WTC11 (cell line): ENCODE results near the gene RALA. TPM values are rescaled to one million over a fixed set of nuclear protein-coding genes. Genes with fewer than 3 reads are reported as not detected.

Experiments
- ATAC-seq: fragments of 200-7000 bp; cut with Tn5 transposase; 2 replicates; pipeline ENCODE4 v1.10.0; 2021; ENCODE audit warnings: mild to moderate bottlenecking, moderate library complexity
- CTCF ChIA-PET: fragments of 300-600 bp; sonication (Branson Sonifier 250); formaldehyde crosslinking; loops from one replicate; lab custom pipeline; 2021; ENCODE audit warnings: antibody characterized with exemption; lab: Charles Lee
- POLR2A ChIA-PET: fragments of 350-600 bp; sonication (Branson Sonifier 250); formaldehyde crosslinking; loops from one replicate; lab custom pipeline; 2021; ENCODE audit warnings: antibody characterized with exemption; lab: Charles Lee
- DNase-seq: peaks from one replicate; pipeline ENCODE4 v3.0.0; 2021; ENCODE audit warnings: low spot score
- H3K27ac Mint-ChIP-seq: 2 replicates; pipeline ENCODE4 v1.8.0; 2021; ENCODE audit warnings: mixed read lengths
- H3K27me3 Mint-ChIP-seq: 2 replicates; pipeline ENCODE4 v1.8.0; 2021; ENCODE audit warnings: low read depth, mild to moderate bottlenecking, moderate library complexity, mixed read lengths
- H3K36me3 Mint-ChIP-seq: 2 replicates; pipeline ENCODE4 v1.8.0; 2021; ENCODE audit warnings: mixed read lengths
- H3K4me1 Mint-ChIP-seq: 2 replicates; pipeline ENCODE4 v1.8.0; 2022; ENCODE audit warnings: mixed read lengths
- H3K4me3 Mint-ChIP-seq: 2 replicates; pipeline ENCODE4 v1.8.0; 2021; ENCODE audit warnings: mild to moderate bottlenecking, moderate library complexity, mixed read lengths
- H3K9me3 Mint-ChIP-seq: 2 replicates; pipeline ENCODE4 v1.8.0; 2021; ENCODE audit warnings: mixed read lengths
- CREB1 ChIP-seq: sonication (generic); formaldehyde crosslinking; IDR thresholded peaks from 2 replicates; pipeline ENCODE4 v1.8.0; 2023; ENCODE audit warnings: mild to moderate bottlenecking, missing genetic modification reagents
- CTCF ChIP-seq: fragments of 200-600 bp; IDR thresholded peaks from 2 replicates; pipeline ENCODE4 v1.8.0; 2022; ENCODE audit warnings: antibody characterized with exemption
- E2F1 ChIP-seq: sonication (generic); formaldehyde crosslinking; IDR thresholded peaks from 2 replicates; pipeline ENCODE4 v1.8.0; 2022; ENCODE audit warnings: mild to moderate bottlenecking, missing genetic modification reagents
- ELF4 ChIP-seq: sonication (generic); formaldehyde crosslinking; IDR thresholded peaks from 2 replicates; pipeline ENCODE4 v1.8.1; 2022; ENCODE audit warnings: low read depth, mild to moderate bottlenecking, moderate library complexity, missing genetic modification reagents
- ETV6 ChIP-seq: sonication (generic); formaldehyde crosslinking; IDR thresholded peaks from 2 replicates; pipeline ENCODE4 v1.8.1; 2022; ENCODE audit warnings: mild to moderate bottlenecking, missing genetic modification reagents
- GABPB1 ChIP-seq: sonication (generic); formaldehyde crosslinking; IDR thresholded peaks from 2 replicates; pipeline ENCODE4 v1.8.1; 2023; ENCODE audit warnings: mild to moderate bottlenecking, missing genetic modification reagents
- IRF2 ChIP-seq: sonication (generic); formaldehyde crosslinking; IDR thresholded peaks from 2 replicates; pipeline ENCODE4 v1.8.0; 2022; ENCODE audit warnings: low read depth, missing genetic modification reagents, borderline replicate concordance
- JAZF1 ChIP-seq: fragments of 250-450 bp; sonication (Bioruptor Pico); IDR thresholded peaks from 2 replicates; pipeline ENCODE4 v1.9.0; 2021; ENCODE audit warnings: moderate library complexity, mild to moderate bottlenecking, inconsistent platforms
- JUN ChIP-seq: sonication (generic); formaldehyde crosslinking; IDR thresholded peaks from 2 replicates; pipeline ENCODE4 v1.8.0; 2023; ENCODE audit warnings: mild to moderate bottlenecking, missing genetic modification reagents
- MXD4 ChIP-seq: fragments of 250-450 bp; sonication (Bioruptor Pico); IDR thresholded peaks from 2 replicates; pipeline ENCODE4 v1.8.0; 2021; ENCODE audit warnings: mild to moderate bottlenecking, moderate library complexity, borderline replicate concordance
- MYBL2 ChIP-seq: sonication (generic); formaldehyde crosslinking; IDR thresholded peaks from 2 replicates; pipeline ENCODE4 v1.8.1; 2023; ENCODE audit warnings: mild to moderate bottlenecking, moderate library complexity, missing genetic modification reagents
- NFYB ChIP-seq: sonication (generic); formaldehyde crosslinking; conservative IDR thresholded peaks from 2 replicates; pipeline ENCODE4 v1.8.0; 2022; ENCODE audit warnings: low read depth, missing genetic modification reagents
- NR2C2 ChIP-seq: sonication (generic); formaldehyde crosslinking; IDR thresholded peaks from 2 replicates; pipeline ENCODE4 v1.8.0; 2022; ENCODE audit warnings: mild to moderate bottlenecking, missing genetic modification reagents
- NR3C1 ChIP-seq: sonication (generic); formaldehyde crosslinking; conservative IDR thresholded peaks from 2 replicates; pipeline ENCODE4 v1.8.1; 2023; ENCODE audit warnings: low read depth, mild to moderate bottlenecking, missing genetic modification reagents
- PRRX2 ChIP-seq: fragments of 250-450 bp; sonication (Bioruptor Pico); IDR thresholded peaks from 2 replicates; pipeline ENCODE4 v1.8.0; 2021; ENCODE audit warnings: mild to moderate bottlenecking
- RELA ChIP-seq: sonication (generic); formaldehyde crosslinking; IDR thresholded peaks from 2 replicates; pipeline ENCODE4 v1.8.1; 2022; ENCODE audit warnings: missing genetic modification reagents, mild to moderate bottlenecking, borderline replicate concordance
- SOX15 ChIP-seq: fragments of 250-450 bp; sonication (Bioruptor Pico); IDR thresholded peaks from 2 replicates; pipeline ENCODE4 v1.9.0; 2021; ENCODE audit warnings: mild to moderate bottlenecking
- TCF7 ChIP-seq: sonication (generic); formaldehyde crosslinking; IDR thresholded peaks from 2 replicates; pipeline ENCODE4 v1.8.0; 2022; ENCODE audit warnings: mild to moderate bottlenecking, low read depth, missing genetic modification reagents, moderate library complexity
- TEAD4 ChIP-seq: sonication (generic); formaldehyde crosslinking; IDR thresholded peaks from 2 replicates; pipeline ENCODE4 v1.8.0; 2022; ENCODE audit warnings: mild to moderate bottlenecking, missing genetic modification reagents
- USF2 ChIP-seq: sonication (generic); formaldehyde crosslinking; IDR thresholded peaks from 2 replicates; pipeline ENCODE4 v1.8.1; 2023; ENCODE audit warnings: mild to moderate bottlenecking, missing genetic modification reagents, moderate library complexity
- ZBTB21 ChIP-seq: sonication (generic); formaldehyde crosslinking; IDR thresholded peaks from 2 replicates; pipeline ENCODE4 v1.8.1; 2023; ENCODE audit warnings: mild to moderate bottlenecking, missing genetic modification reagents, borderline replicate concordance
- ZNF121 ChIP-seq: sonication (generic); formaldehyde crosslinking; IDR thresholded peaks from 2 replicates; pipeline ENCODE4 v1.8.0; 2023; ENCODE audit warnings: missing genetic modification reagents
- ZNF219 ChIP-seq: sonication (generic); formaldehyde crosslinking; IDR thresholded peaks from 2 replicates; pipeline ENCODE4 v1.8.0; 2023; ENCODE audit warnings: missing genetic modification reagents, mild to moderate bottlenecking, borderline replicate concordance
- ZNF232 ChIP-seq: sonication (generic); formaldehyde crosslinking; IDR thresholded peaks from 2 replicates; pipeline ENCODE4 v1.8.0; 2022; ENCODE audit warnings: mild to moderate bottlenecking, missing genetic modification reagents
- ZNF317 ChIP-seq: sonication (generic); formaldehyde crosslinking; IDR thresholded peaks from 2 replicates; pipeline ENCODE4 v1.8.1; 2023; ENCODE audit warnings: low read depth, mild to moderate bottlenecking, moderate library complexity, missing genetic modification reagents, borderline replicate concordance
- total RNA-seq: library from RNA; stranded (reverse); gene quantifications from 3 replicates; pipeline ENCODE4 v1.2.3, GENCODE V29; 2021
- TF ChIP-seq, protein P1 (sequence below): sonication (generic); formaldehyde crosslinking; IDR thresholded peaks from 2 replicates; pipeline ENCODE4 v1.8.1; 2023; ENCODE audit warnings: mild to moderate bottlenecking, missing genetic modification reagents

Gene RALA
- total RNA-seq, 1 experiment from 2014 or later: 57.3 TPM

- no peak for DNase-seq
- ATAC-seq: peak; percentile 56
- Mint-ChIP-seq H3K4me3 (no peak overlapping the region), H3K4me1 (peaks cover 7% of the 10 kb centered on the region), H3K27ac (no peak overlapping the region), H3K36me3 (peaks cover 18% of the 10 kb centered on the region), H3K27me3 (peaks cover 3% of the 10 kb centered on the region; the same call in 1 of the 2 replicates), H3K9me3 (peaks cover 26% of the 10 kb centered on the region)
- ChIA-PET POLR2A (interaction anchor here (0.6 to 0.7 kb wide), 3 partner anchors 25 to 86 kb away, joined by 3 to 4 read pairs (median 3); partner anchors contain the start of gene RALA), CTCF (interaction anchor here (0.6 to 3.6 kb wide), 6 partner anchors 8 to 129 kb away, joined by 3 to 24 read pairs (median 4); no protein-coding TSS in a partner anchor)
- TF ChIP-seq SOX15 (CRISPR knock-in tag) (no peak), ZBTB21 (CRISPR knock-in tag) (no peak), ZNF121 (CRISPR knock-in tag) (no peak), ETV6 (CRISPR knock-in tag) (no peak), NR3C1 (CRISPR knock-in tag) (no peak), MXD4 (CRISPR knock-in tag) (no peak), ZNF232 (no peak), JAZF1 (CRISPR knock-in tag) (no peak), CTCF (no peak), RELA (CRISPR knock-in tag) (no peak), IRF2 (no peak), TCF7 (CRISPR knock-in tag) (no peak), TEAD4 (CRISPR knock-in tag) (no peak), E2F1 (CRISPR knock-in tag) (no peak), ZNF317 (CRISPR knock-in tag) (no peak), GABPB1 (no peak), CREB1 (CRISPR knock-in tag) (no peak)
- TF ChIP-seq, protein P1, sequence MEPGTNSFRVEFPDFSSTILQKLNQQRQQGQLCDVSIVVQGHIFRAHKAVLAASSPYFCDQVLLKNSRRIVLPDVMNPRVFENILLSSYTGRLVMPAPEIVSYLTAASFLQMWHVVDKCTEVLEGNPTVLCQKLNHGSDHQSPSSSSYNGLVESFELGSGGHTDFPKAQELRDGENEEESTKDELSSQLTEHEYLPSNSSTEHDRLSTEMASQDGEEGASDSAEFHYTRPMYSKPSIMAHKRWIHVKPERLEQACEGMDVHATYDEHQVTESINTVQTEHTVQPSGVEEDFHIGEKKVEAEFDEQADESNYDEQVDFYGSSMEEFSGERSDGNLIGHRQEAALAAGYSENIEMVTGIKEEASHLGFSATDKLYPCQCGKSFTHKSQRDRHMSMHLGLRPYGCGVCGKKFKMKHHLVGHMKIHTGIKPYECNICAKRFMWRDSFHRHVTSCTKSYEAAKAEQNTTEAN (CRISPR knock-in tag): no peak
These were observed 85.7 kb downstream of the RALA start for GRCh38 chr7:39709029-39709428.

- H3K27ac Mint-ChIP-seq: peak overlapping the region; percentile 14; the same call in 1 of the 2 replicates
- H3K4me1 Mint-ChIP-seq: peaks cover 7% of the 10 kb centered on the region
- peak; percentile 44 for ATAC-seq
- TF ChIP-seq USF2 (CRISPR knock-in tag) (no peak), MYBL2 (CRISPR knock-in tag) (no peak), JUN (CRISPR knock-in tag) (no peak), ELF4 (CRISPR knock-in tag) (no peak), MXD4 (CRISPR knock-in tag) (no peak), NFYB (CRISPR knock-in tag) (no peak), ZNF219 (CRISPR knock-in tag) (no peak), NR2C2 (CRISPR knock-in tag) (no peak), PRRX2 (CRISPR knock-in tag) (no peak)
- peaks cover 26% of the 10 kb centered on the region for H3K36me3 Mint-ChIP-seq
- DNase-seq: no peak
- H3K27me3 Mint-ChIP-seq: peaks cover 6% of the 10 kb centered on the region
- ChIA-PET CTCF (interaction anchor here (2.7 to 3.6 kb wide), 2 partner anchors 32 to 129 kb away, joined by 13 to 24 read pairs; no protein-coding TSS in a partner anchor), POLR2A (no interaction called here)
- peaks cover 34% of the 10 kb centered on the region for H3K9me3 Mint-ChIP-seq
- no peak overlapping the region for H3K4me3 Mint-ChIP-seq
These were observed 86.5 kb downstream of the RALA start for GRCh38 chr7:39709768-39710311.
